ENCODE data around the gene VWCE. TPM values are rescaled to one million over a fixed set of nuclear protein-coding genes. Genes with fewer than 3 reads are reported as not detected.
A peak's percentile ranks its signal among the peaks of the same experiment; 100 is the strongest.

VWCE gene
- total RNA-seq, 2 experiments from 2014 or later: 0.64 to 1.0 TPM

- Mint-ChIP-seq H3K4me3 (no peak overlapping the region), H3K4me1 (ENCODE audit: low read depth) (peaks cover 26% of the 10 kb centered on the region), H3K36me3 (ENCODE audit: low read depth) (peaks cover 66% of the 10 kb centered on the region), H3K27ac (no peak overlapping the region), H3K9me3 (no peaks in the 10 kb centered on the region), H3K27me3 (no peaks in the 10 kb centered on the region)
- Histone ChIP-seq H3K27ac (ENCODE audit: low read depth in 1 of 2, low read length in 2 of 2) (no peak overlapping the region), H3K4me1 (ENCODE audit: insufficient read depth, low read length) (no peaks in the 10 kb centered on the region), H3K4me3 (ENCODE audit: low read length) (no peak overlapping the region), H3K9me3 (ENCODE audit: control insufficient read depth in 1 of 2, insufficient read depth in 1 of 2, low read length in 2 of 2) (no peaks in the 10 kb centered on the region), H3K36me3 (ENCODE audit: insufficient read depth, low read length) (peaks cover 72% of the 10 kb centered on the region), H3K27me3 (ENCODE audit: control insufficient read depth in 1 of 2, insufficient read depth in 2 of 2, low read length in 2 of 2) (no peaks in the 10 kb centered on the region)
- CTCF ChIA-PET: no interaction called here
- no peak for DNase-seq
- POLR2A ChIA-PET: no interaction called here
- no peak for ATAC-seq (ENCODE audit: poor library complexity)
- intact Hi-C loops (cut with DNase I, micrococcal nuclease): no loop called here
- no peak for TF ChIP-seq CTCF (IDR thresholded peaks at IDR 0.05)
These were observed 7.4 kb upstream of the VWCE start for GRCh38 chr11:61302550-61302949.

DNA sequence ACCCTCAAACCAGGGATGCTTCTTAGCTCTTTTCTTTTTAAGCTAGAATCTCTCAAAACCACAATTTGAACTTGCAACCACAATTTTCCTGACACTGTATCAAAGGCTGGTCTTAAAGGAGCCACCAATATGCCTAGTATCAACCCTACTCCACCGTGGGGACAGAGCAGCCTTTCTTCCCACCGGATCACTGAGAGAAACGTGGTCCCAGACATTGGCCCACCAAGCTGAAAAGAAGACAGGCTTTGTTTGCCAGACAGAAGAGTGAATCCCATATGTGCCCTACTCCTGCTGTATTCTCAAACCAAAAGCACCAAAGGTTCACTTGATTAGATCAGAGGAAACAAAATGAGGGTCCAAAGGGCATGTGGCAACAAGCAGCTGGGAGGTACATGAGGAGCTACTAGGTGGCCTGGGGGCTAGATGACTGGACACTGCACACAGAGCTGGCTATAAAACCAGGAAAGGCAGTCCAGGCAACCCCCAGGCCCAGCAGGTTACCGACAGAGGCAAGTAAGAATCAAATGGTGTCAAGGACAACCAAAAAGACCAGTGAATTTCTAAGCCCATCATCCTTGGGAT, 3.6 kb upstream of the VWCE start:
- no peak overlapping the region for H3K4me3 ChIP-seq (ENCODE audit: low read length)
- peaks cover 12% of the 10 kb centered on the region for H3K27me3 Mint-ChIP-seq
- ATAC-seq (ENCODE audit: poor library complexity) (no peak), DNase-seq (no peak)
- no peak overlapping the region for H3K27ac Mint-ChIP-seq
- H3K27me3 ChIP-seq (ENCODE audit: control insufficient read depth in 1 of 2, insufficient read depth in 2 of 2, low read length in 2 of 2): peaks cover 11 to 12% of the 10 kb centered on the region in 2 experiments
- H3K4me1 Mint-ChIP-seq (ENCODE audit: low read depth): peaks cover 41% of the 10 kb centered on the region
- H3K36me3 ChIP-seq (ENCODE audit: insufficient read depth, low read length): peaks cover 43% of the 10 kb centered on the region
- peaks cover 66% of the 10 kb centered on the region for H3K36me3 Mint-ChIP-seq (ENCODE audit: low read depth)
- no peak for TF ChIP-seq CTCF (IDR thresholded peaks at IDR 0.05)
- peaks cover 19% of the 10 kb centered on the region for H3K4me1 ChIP-seq (ENCODE audit: insufficient read depth, low read length)
- H3K27ac ChIP-seq (ENCODE audit: low read depth in 1 of 2, low read length in 2 of 2): no peak overlapping the region
- intact Hi-C loops (cut with DNase I, micrococcal nuclease): no loop called here
- ChIA-PET POLR2A (no interaction called here), CTCF (no interaction called here)
- no peak overlapping the region for H3K4me3 Mint-ChIP-seq
- no peaks in the 10 kb centered on the region for H3K9me3 Mint-ChIP-seq
- peaks cover 0 to 5% of the 10 kb centered on the region in 2 experiments for H3K9me3 ChIP-seq (ENCODE audit: control insufficient read depth in 1 of 2, insufficient read depth in 1 of 2, low read length in 2 of 2)

DNA sequence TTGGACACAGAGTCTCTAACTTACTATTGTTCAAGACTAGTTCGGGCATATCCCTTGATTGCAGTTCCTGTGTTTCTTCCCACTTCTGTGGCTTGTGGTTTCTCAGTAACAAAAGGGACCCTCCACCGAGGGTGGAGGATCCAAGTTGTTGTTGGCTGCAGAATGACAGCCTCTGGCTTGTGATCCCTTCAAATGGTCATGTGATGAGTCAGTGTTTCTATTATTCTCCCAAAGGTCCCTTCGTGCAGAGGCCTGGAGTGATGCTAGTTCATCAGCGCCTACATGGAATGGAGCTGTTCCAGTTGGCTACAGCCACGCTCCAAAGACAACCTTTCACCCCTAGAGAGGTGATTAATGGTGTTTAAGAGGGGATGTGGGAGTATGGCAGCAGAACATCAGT, 2.6 kb upstream of the VWCE start:
- DNase-seq (no peak), ATAC-seq (ENCODE audit: poor library complexity) (no peak)
- no peak for TF ChIP-seq CTCF (IDR thresholded peaks at IDR 0.05)
- Histone ChIP-seq H3K4me1 (ENCODE audit: insufficient read depth, low read length) (peaks cover 20% of the 10 kb centered on the region), H3K27ac (ENCODE audit: low read depth in 1 of 2, low read length in 2 of 2) (no peak overlapping the region), H3K4me3 (ENCODE audit: low read length) (no peak overlapping the region), H3K9me3 (ENCODE audit: control insufficient read depth in 1 of 2, insufficient read depth in 1 of 2, low read length in 2 of 2) (peaks cover 0 to 5% of the 10 kb centered on the region in 2 experiments), H3K36me3 (ENCODE audit: insufficient read depth, low read length) (peaks cover 34% of the 10 kb centered on the region), H3K27me3 (ENCODE audit: control insufficient read depth in 1 of 2, insufficient read depth in 2 of 2, low read length in 2 of 2) (peaks cover 11 to 18% of the 10 kb centered on the region in 2 experiments)
- ChIA-PET CTCF (no interaction called here), POLR2A (interaction anchor here (0.6 kb wide), 1 partner anchor 728 kb away, joined by 3 read pairs; no protein-coding TSS in a partner anchor)
- Mint-ChIP-seq H3K27me3 (peaks cover 18% of the 10 kb centered on the region), H3K36me3 (ENCODE audit: low read depth) (peaks cover 56% of the 10 kb centered on the region), H3K27ac (no peak overlapping the region), H3K4me1 (ENCODE audit: low read depth) (peaks cover 46% of the 10 kb centered on the region), H3K9me3 (no peaks in the 10 kb centered on the region), H3K4me3 (peak overlapping the region; percentile 62)
- intact Hi-C loops (cut with DNase I, micrococcal nuclease): no loop called here
